Occipital lobe (tissue), 2 donors: ENCODE measurements around the gene THAP7. TPM values are rescaled to one million over a fixed set of nuclear protein-coding genes. Genes with fewer than 3 reads are reported as not detected.

Experiments used
- DNase-seq: peaks from one replicate; lab custom pipeline; 2025; lab: John Stamatoyannopoulos, UW
- total RNA-seq: library from RNA; depleted of rRNA; stranded (reverse); fragments of >200 nt; gene quantifications from one replicate; pipeline ENCODE4 v1.2.3, GENCODE V29; 2014

The THAP7 gene
- total RNA-seq, 1 donor from 2014 or later: 21.8 TPM

DNA sequence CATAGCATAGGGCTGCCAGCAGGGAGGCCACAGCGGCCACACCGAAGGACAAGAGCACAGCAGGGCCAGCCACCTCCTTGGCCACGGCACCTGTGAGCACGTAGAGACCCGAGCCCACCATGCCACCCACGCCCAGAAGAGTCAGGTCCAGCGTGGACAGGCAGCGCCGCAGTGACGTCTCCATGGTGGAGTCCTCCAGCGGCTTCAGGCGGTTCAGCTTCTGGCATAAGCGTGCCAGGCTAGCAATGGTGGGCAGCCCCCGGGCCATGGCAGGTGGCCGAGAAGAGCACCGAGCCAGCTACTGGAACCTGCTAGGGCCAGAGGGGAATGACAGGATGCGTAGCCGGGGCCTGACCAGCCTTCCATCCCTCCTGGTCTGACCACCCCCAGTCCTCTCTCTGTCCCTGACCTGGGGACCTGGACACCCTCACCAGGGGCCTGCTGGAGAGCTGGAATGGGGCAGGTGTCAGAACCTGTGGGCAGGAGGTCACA lies 29.7 kb upstream of the THAP7 start:
- no peak for DNase-seq

- DNase-seq: no peak
Measured at GRCh38 chr22:21030621-21031544, 29.0 kb upstream of the THAP7 start.

- DNase-seq: no peak
Measured at GRCh38 chr22:21030032-21030431, 28.1 kb upstream of the THAP7 start.

DNA sequence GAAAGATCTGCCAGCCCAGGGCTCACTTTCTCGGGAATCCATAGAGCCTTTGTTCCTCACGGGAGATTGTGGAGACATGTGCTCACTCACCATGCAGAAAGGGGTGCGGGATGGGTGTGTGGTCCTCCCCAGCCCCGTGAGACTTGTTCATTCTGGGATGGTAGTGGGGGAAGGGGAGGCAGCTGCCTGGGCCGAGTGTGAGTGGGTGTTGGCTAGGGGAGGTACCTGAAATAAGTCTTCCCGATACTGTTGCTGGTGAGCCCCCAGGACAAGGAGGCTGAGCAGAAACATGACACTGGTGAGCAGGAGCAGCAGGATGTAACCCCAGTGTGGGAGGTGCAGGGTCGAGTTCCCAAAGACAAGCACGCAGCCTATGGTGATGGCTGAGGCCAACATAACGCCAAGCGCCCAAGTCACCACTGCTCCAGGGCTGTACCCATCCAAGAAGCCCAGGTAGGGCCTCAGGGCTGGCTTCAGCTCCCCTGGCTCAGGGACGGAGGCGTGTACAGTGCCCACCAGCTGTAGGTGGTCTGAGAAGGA lies 27.6 kb upstream of the THAP7 start:
- no peak for DNase-seq

- DNase-seq: no peak
Measured at GRCh38 chr22:21028277-21029251, 26.6 kb upstream of the THAP7 start.

GRCh38 chr22:21026783-21027692 lies 25.1 kb upstream of the THAP7 start:
- DNase-seq: peak; percentile 44

DNA sequence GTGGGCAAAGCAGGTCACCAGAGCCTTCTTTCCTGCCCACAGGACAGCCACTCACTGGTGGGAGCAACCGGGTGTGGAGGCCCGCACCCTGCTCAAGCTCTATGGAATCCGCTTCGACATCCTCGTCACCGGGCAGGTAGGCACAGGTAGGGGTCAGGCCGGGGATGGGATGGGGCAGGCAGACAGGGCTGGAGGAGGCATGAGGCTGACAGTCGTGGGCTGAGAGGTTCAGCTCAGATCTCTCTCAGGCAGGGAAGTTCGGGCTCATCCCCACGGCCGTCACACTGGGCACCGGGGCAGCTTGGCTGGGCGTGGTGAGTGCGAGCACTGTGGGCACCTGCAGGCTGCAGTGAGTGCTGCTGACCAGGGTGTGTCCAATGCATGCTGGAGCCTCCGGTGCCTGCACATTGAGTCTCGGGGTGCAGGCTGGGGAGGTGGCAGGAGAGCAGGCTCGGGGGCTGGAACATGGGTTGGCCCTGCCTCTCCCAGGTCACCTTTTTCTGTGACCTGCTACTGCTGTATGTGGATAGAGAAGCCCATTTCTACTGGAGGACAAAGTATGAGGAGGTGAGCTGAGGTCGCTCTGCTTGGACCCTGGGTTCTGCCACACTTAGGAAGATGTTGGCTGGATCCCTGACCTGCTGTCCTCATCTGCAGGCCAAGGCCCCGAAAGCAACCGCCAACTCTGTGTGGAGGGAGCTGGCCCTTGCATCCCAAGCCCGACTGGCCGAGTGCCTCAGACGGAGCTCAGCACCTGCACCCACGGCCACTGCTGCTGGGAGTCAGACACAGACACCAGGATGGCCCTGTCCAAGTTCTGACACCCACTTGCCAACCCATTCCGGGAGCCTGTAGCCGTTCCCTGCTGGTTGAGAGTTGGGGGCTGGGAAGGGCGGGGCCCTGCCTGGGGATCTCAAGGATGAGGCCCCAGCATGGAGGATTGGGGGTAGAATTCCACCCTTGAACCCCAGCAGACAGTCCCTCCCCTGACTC lies 24.1 kb upstream of the THAP7 start:
- no peak for DNase-seq

- DNase-seq: no peak
Measured at GRCh38 chr22:21025266-21025665, 23.3 kb upstream of the THAP7 start.

DNA sequence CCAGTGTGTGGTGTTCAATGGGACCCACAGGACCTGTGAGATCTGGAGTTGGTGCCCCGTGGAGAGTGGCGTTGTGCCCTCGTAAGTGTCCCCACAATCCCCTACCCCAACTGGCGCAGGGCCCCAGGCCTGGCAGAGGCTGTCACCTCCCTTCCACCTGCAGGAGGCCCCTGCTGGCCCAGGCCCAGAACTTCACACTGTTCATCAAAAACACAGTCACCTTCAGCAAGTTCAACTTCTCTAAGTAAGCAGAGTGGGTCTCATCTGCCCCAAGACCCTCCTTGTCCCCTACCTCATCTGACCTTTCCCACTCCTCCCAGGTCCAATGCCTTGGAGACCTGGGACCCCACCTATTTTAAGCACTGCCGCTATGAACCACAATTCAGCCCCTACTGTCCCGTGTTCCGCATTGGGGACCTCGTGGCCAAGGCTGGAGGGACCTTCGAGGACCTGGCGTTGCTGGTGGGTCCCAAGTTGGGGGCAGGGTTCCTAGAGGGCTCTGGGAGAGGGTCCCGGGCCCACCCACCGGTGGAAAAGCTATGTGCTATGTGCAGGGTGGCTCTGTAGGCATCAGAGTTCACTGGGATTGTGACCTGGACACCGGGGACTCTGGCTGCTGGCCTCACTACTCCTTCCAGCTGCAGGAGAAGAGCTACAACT lies 21.2 kb upstream of the THAP7 start:
- no peak for DNase-seq

DNA sequence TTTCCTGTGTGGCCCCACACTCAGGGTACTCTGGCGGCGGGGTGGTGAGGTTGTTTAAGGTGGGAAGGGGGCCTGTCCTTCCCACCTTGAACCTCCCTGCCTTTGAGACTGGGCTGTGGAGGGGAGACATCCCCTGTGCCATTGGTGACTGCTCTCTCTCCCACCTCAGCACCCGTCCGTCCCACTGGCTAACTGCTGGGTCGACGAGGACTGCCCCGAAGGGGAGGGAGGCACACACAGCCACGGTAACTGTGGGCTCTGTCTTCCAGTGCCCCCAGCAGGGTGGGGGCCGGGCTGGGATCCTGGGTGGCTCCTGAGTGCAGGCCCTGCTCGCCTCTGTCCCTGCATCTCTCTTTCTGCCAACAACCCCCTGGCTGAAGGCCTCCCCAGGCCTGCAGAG lies 20.6 kb upstream of the THAP7 start:
- DNase-seq: no peak

DNA sequence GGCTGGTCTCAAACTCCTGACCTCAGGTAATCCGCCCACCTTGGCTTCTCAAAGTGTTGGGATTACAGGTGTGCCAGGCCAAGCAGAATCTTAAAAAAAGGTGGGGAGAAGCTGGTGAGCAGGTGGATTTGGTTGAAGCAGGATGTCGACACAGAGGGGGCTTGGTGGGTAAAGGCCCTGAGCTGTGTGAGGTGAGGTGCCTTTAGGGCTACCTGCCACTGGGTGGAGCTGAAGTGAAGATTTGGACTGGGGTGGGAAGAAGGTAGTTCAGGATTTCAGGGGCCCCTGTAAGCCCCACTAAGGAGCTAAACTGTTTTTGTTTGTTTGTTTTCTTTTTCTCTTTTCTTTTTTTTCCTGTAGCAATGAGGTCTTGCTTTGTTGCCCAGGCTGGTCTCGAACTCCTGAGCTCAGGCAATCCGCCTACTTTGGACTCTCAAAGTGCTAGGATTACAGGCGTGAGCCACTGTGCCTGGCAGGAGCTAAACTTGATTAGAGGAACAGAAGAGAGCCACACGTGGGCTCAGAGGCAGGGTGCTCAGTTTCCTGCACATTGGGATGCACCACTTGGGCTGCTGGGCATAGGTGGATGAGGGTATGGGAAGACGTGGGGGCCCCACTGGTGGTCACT lies 19.0 kb upstream of the THAP7 start:
- DNase-seq: no peak

DNA sequence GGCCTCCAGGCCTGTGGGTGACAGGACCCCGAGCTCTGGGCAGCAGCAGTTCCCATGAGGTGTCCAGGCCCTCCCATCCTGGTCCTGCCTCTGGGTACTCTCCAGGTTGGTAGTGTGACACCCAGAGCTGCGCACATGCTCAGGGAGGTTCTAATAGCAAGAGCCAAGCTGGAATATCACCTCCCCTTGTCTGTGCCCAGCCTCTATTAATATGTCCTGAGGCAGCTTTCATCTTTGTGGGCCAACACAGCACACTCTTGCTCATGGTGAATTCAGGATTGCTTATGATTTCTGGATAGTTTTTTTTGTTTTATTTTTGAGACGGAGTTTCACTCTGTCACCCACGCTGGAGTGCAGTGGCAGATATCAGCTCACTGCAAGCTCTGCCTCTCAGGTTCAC lies 16.4 kb upstream of the THAP7 start:
- DNase-seq: no peak

DNA sequence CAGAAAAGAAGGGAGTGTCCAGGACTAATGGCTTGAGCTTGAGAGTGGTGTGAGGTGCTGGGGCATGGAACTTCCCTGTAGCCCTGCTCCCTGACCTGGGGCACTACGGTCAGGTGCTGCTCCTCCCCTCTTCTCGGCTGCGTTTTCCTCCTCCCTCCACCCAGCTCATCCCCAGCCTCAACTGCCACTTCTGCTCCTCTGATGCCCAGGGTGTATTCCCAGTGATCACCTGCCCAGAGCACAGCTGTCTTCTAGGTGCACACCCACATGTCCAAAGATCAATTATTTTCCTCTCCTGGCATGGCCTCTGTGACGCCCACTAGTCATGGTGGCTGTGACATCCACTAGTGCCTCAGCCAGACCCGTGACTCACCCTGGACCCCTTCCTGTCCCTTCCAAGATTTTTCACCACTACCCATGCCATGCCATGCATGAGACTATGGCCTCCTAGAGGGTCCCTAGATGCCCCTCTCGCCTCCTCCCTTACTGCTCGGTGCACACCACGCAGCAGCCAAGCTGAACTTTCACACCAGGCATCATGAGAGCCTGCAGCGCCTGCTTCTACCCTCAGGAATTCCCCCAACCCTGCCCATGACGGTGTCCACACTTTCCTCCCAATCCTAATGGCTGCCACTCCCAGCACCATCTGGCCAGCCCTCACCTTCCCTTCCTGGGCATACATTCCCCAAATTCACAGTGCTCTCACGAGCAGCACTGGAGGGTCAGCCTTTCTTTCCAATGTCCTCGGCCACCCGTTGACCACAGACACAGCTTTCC lies 14.9 kb upstream of the THAP7 start:
- DNase-seq: no peak

- DNase-seq: no peak
Measured at GRCh38 chr22:21015466-21016006, 13.6 kb upstream of the THAP7 start.

- DNase-seq: peak; percentile 48
Measured at GRCh38 chr22:21014726-21015465, 13.0 kb upstream of the THAP7 start, which contains the start of gene P2RX6. Gene P2RX6, plus strand, starts transcription at chr22:21015165. Its CDS starts 10 bp downstream, at chr22:21015175.

DNA sequence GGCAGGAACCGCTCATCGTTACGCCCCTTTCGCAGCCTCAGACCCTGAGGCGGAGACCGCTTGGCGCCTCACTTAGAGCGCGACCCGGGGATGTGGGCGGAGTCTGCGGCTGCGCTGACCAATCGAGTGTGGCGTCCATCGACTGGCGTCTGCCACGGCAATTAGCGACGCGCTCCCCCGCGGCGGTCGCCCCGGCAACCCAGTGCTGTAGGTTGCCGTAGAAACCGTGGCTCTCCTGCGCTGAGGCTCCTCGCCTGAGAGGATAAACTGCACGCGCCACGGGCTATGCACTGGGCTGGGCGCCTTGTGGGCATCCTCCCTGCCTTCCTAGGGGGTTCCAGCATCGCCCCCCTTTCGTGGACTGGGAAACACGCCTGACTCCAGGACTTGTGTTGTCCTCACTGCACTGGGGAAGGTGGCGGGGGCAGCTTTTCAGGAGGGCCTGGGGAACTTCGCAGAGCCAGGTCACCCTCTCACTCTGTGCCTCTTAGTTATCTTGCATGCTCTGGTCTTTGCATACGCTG lies 12.3 kb upstream of the THAP7 start:
- peak; percentile 86 for DNase-seq
